GM12801 (cell line): ENCODE measurements around the gene DNAH17.

Experiments used
- TF ChIP-seq, protein P1 (sequence below): IDR thresholded peaks from one replicate; pipeline ENCODE4 v1.5.1; 2011; ENCODE audit warnings: control low read depth; ENCODE audit not compliant: insufficient read length; ENCODE audit errors: extremely low read depth

DNAH17 gene

DNA sequence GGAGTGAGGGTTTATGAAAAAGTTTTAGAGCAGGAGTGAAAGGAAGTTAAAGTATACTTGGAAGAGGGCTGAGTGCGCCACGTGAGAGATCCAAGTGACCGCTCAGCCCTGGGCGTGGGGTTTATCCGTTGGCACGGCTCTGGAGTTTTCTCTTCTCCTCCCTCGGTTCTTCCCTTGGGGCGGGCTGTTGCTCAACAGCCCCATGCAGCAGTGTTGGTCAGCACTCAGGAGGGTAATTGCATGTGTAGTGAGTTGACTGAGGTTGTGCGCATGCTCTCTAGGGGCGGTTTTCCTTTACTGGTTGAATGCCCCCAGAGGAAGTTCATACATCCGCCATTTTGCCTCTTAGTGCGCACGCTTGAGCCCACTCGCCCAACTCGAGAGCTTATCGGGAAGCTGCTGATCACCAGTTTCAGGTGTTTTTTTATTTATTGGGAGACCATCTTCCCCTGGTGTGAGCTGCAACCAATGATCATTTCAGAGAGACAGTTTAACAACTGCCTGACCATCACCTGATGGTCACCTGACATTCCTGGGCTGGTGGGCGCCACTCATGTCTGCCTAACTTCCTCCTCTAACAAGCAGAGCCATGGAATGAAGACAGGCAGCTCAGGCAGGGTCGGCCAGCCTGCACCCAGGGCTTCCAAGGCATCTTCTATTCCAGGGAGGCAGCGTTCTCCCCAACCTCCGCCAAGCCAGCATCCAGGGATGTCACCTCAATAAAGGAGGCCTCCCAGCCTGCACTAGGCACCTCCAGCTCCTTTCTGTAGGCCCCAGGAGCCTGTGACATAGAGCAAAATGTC is 41.3 kb upstream of the DNAH17 start:
- TF ChIP-seq, protein P1, sequence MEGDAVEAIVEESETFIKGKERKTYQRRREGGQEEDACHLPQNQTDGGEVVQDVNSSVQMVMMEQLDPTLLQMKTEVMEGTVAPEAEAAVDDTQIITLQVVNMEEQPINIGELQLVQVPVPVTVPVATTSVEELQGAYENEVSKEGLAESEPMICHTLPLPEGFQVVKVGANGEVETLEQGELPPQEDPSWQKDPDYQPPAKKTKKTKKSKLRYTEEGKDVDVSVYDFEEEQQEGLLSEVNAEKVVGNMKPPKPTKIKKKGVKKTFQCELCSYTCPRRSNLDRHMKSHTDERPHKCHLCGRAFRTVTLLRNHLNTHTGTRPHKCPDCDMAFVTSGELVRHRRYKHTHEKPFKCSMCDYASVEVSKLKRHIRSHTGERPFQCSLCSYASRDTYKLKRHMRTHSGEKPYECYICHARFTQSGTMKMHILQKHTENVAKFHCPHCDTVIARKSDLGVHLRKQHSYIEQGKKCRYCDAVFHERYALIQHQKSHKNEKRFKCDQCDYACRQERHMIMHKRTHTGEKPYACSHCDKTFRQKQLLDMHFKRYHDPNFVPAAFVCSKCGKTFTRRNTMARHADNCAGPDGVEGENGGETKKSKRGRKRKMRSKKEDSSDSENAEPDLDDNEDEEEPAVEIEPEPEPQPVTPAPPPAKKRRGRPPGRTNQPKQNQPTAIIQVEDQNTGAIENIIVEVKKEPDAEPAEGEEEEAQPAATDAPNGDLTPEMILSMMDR, result no peak

GRCh38 chr17:78617511-78618061 is 40.4 kb upstream of the DNAH17 start:
- TF ChIP-seq, protein P1, result no peak

DNA sequence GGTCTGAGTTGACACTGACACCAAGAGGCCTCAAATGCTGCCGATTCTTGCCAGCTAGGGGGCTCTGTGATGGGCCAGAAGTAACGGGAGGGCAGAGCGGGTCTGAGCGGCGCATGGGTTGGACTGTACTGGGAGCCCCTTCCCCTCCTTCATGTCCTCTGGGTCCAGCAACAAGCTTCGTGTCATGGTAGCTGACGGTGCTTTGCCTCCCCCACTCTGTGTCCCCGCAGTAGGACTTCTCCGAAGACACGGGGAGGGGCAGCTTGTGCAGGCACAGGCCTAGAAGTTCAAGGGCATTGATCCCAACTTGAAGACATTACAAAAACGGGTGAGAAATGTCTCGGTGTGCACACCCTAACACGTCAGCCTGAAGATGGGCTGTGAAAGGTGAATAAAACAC is 39.8 kb upstream of the DNAH17 start:
- TF ChIP-seq, protein P1, result no peak

DNA sequence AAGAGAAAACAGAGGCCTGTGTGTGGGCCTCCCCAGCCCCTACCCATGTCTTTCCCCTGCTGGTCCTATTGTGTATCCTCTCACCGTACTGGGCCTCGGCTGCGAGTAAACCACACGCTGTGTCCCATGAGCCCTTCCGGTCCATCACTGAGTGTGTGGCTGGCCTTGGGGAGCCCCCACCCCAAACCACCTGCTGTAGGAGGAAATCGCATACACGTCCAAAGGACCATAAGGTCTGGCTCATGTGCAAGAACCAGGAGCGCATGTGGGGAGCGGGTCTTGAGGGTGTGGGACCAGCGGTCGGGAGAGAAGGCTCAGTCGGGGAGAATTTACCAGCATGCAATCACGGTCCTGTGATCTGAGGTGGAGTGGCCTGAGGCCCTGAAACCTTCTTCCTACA is 38.4 kb upstream of the DNAH17 start:
- TF ChIP-seq, protein P1, result no peak

- TF ChIP-seq, protein P1, result no peak
Observed at GRCh38 chr17:78613416-78613815, 36.2 kb upstream of the DNAH17 start.

- TF ChIP-seq, protein P1, result no peak
Observed at GRCh38 chr17:78611607-78612006, 34.4 kb upstream of the DNAH17 start.

DNA sequence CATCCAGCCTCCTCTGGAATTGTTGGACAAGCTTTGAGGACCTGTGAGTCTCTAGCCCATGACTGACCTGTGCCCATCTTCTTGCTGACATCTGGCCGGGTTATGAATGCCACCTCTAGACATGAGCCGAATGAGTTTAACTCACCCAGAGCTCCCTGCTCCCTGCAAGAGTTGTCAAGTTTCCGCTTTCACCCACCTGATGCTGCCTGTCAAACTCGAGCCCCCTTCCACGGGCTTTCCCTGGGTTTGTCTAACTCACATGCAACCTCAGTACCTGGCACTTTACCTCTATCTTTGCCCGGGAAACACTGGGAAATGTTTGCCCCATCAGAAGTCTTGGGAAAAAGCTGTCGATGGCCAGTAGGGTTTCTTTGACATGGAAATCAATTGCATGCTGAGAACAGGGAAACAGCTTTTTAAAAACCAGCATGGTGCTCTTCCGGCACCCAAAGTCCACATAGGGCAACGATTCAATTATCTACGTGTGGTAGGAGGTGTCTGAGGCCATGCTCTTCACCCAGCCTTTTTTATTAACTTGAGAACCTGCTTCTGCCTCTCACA is 33.8 kb upstream of the DNAH17 start:
- TF ChIP-seq, protein P1, result no peak
